GM19328 (cell line): Measurements from ENCODE around the gene CSPG4.
"Not testable (repeated sequence)": the region's sequence is repeated elsewhere in the genome, so short reads cannot be mapped to it uniquely, and the experiment has no call there.

ENCODE experiments used
- ATAC-seq: cut with Tn5 transposase; IDR thresholded peaks from one replicate; pipeline ENCODE4 v1.9.1; 2021; ENCODE audit warnings: mild to moderate bottlenecking, moderate library complexity; ENCODE audit not compliant: unreplicated experiment

Gene CSPG4

GRCh38 chr15:75649848-75650247, 62.8 kb downstream of the CSPG4 start:
- no peak for ATAC-seq

GRCh38 chr15:75649045-75649761, 63.4 kb downstream of the CSPG4 start:
- ATAC-seq = no peak

- no peak for ATAC-seq
Observed at GRCh38 chr15:75648156-75649000, 64.3 kb downstream of the CSPG4 start.

- no peak for ATAC-seq
Observed at GRCh38 chr15:75647370-75648155, 65.1 kb downstream of the CSPG4 start, which contains the start of gene SNX33. SNX33 (plus strand) TSS chr15:75647912; CDS start chr15:75649103, 1,191 bp downstream.

- ATAC-seq = no peak
Observed at GRCh38 chr15:75646944-75647364, 65.7 kb downstream of the CSPG4 start.

- ATAC-seq = no peak
Observed at GRCh38 chr15:75646112-75646943, 66.3 kb downstream of the CSPG4 start.

GRCh38 chr15:75644376-75644775, 68.3 kb downstream of the CSPG4 start:
- no peak for ATAC-seq

GRCh38 chr15:75641603-75642002, 71.0 kb downstream of the CSPG4 start:
- ATAC-seq = no peak

- ATAC-seq = no peak
Observed at GRCh38 chr15:75641179-75641503, 71.5 kb downstream of the CSPG4 start.

GRCh38 chr15:75640483-75641178, 72.0 kb downstream of the CSPG4 start:
- peak; percentile 34 for ATAC-seq

GRCh38 chr15:75639709-75640482, 72.8 kb downstream of the CSPG4 start, which contains the start of gene IMP3:
IMP3 (minus strand) TSS chr15:75640224; CDS start chr15:75640168, 56 bp downstream.
- peak; percentile 83 for ATAC-seq

GRCh38 chr15:75639191-75639708, 73.4 kb downstream of the CSPG4 start:
- no peak for ATAC-seq

- no peak for ATAC-seq
Observed at GRCh38 chr15:75637245-75638009, 75.2 kb downstream of the CSPG4 start.

- ATAC-seq = no peak
Observed at GRCh38 chr15:75636026-75636425, 76.6 kb downstream of the CSPG4 start.

- ATAC-seq = not testable (repeated sequence)
Observed at GRCh38 chr15:75633922-75634321, 78.7 kb downstream of the CSPG4 start.

GRCh38 chr15:75631935-75632334, 80.7 kb downstream of the CSPG4 start:
- no peak for ATAC-seq

- ATAC-seq = peak; percentile 58
Observed at GRCh38 chr15:75625542-75626347, 86.9 kb downstream of the CSPG4 start, which contains the start of gene SNUPN. SNUPN (minus strand) TSS chr15:75625725; CDS start chr15:75621051, 4,674 bp downstream.
